H9 (cell line): ENCODE results near the gene PSMA2. TPM values are rescaled to one million over a fixed set of nuclear protein-coding genes. Genes with fewer than 3 reads are reported as not detected.

Experiments
- DNase-seq: peaks from one replicate; pipeline ENCODE4 v3.0.0-alpha.2; 2017
- H2AFZ ChIP-seq: one replicate; pipeline ENCODE4 v1.6.1; 2013; ENCODE audit warnings: mild to moderate bottlenecking, low read length, control low read depth, moderate library complexity
- H2AK5ac ChIP-seq: 2 replicates; pipeline ENCODE4 v1.6.1; 2013; ENCODE audit warnings: low read length, control low read depth, mixed read lengths; ENCODE audit not compliant: insufficient read length
- H2BK120ac ChIP-seq: one replicate; pipeline ENCODE4 v1.6.1; 2013; ENCODE audit warnings: low read depth, mild to moderate bottlenecking, low read length, control low read depth, inconsistent platforms; ENCODE audit not compliant: poor library complexity, severe bottlenecking
- H2BK12ac ChIP-seq: 2 replicates; pipeline ENCODE4 v1.6.1; 2013; ENCODE audit warnings: low read length, control low read depth, mixed read lengths, low read depth; ENCODE audit not compliant: insufficient read length
- H2BK15ac ChIP-seq: 2 replicates; pipeline ENCODE4 v1.6.1; 2013; ENCODE audit warnings: low read depth, low read length, control low read depth
- H2BK20ac ChIP-seq: one replicate; pipeline ENCODE4 v1.6.1; 2013; ENCODE audit warnings: low read depth, mild to moderate bottlenecking, low read length, control low read depth, inconsistent platforms; ENCODE audit not compliant: poor library complexity, severe bottlenecking
- H2BK5ac ChIP-seq: 2 replicates; pipeline ENCODE4 v1.6.1; 2013; ENCODE audit warnings: low read length, control low read depth, mixed read lengths; ENCODE audit not compliant: insufficient read length
- H3K14ac ChIP-seq: 2 replicates; pipeline ENCODE4 v1.6.1; 2013; ENCODE audit warnings: low read length, control low read depth; ENCODE audit not compliant: insufficient read depth
- H3K18ac ChIP-seq: 2 replicates; pipeline ENCODE4 v1.6.1; 2013; ENCODE audit warnings: low read depth, mild to moderate bottlenecking, mixed read lengths, low read length, control low read depth; ENCODE audit not compliant: insufficient read length
- H3K23ac ChIP-seq: 2 replicates; pipeline ENCODE4 v1.6.1; 2013; ENCODE audit warnings: low read length, control low read depth, mixed read lengths, low read depth; ENCODE audit not compliant: insufficient read length
- H3K23me2 ChIP-seq: 2 replicates; pipeline ENCODE4 v1.6.1; 2013; ENCODE audit warnings: low read depth, mild to moderate bottlenecking, mixed read lengths, low read length, control low read depth; ENCODE audit not compliant: insufficient read length, poor library complexity, severe bottlenecking
- H3K27ac ChIP-seq: 2 replicates; pipeline ENCODE4 v1.5.1; 2013; ENCODE audit warnings: low read length, control low read depth, mixed read lengths, low read depth; ENCODE audit not compliant: insufficient read length
- H3K27me3 ChIP-seq: 2 replicates; pipeline ENCODE4 v1.6.1; 2013; ENCODE audit warnings: low read length, control low read depth, inconsistent platforms; ENCODE audit not compliant: insufficient read depth
- H3K4ac ChIP-seq: 2 replicates; pipeline ENCODE4 v1.6.1; 2013; ENCODE audit warnings: low read depth, mild to moderate bottlenecking, control low read depth, inconsistent platforms, low read length, moderate library complexity
- H3K4me1 ChIP-seq: 2 replicates; pipeline ENCODE4 v1.6.1; 2013; ENCODE audit warnings: low read length, control low read depth, inconsistent platforms; ENCODE audit not compliant: insufficient read depth
- H3K4me2 ChIP-seq: 2 replicates; pipeline ENCODE4 v1.6.1; 2013; ENCODE audit warnings: low read length, control low read depth, mixed read lengths; ENCODE audit not compliant: insufficient read length, insufficient read depth
- H3K56ac ChIP-seq: 2 replicates; pipeline ENCODE4 v1.6.1; 2013; ENCODE audit warnings: low read depth, mild to moderate bottlenecking, mixed read lengths, low read length, control low read depth; ENCODE audit not compliant: insufficient read length
- H3K79me1 ChIP-seq: 2 replicates; pipeline ENCODE4 v1.6.1; 2013; ENCODE audit warnings: low read depth, mild to moderate bottlenecking, moderate library complexity, low read length, control low read depth, inconsistent platforms; ENCODE audit not compliant: insufficient read depth, poor library complexity, severe bottlenecking
- H3K79me2 ChIP-seq: 2 replicates; pipeline ENCODE4 v1.6.1; 2013; ENCODE audit warnings: low read length, control low read depth, inconsistent platforms; ENCODE audit not compliant: insufficient read depth
- H3K9ac ChIP-seq: 2 replicates; pipeline ENCODE4 v1.6.1; 2013; ENCODE audit warnings: low read length, control low read depth, mixed read lengths; ENCODE audit not compliant: insufficient read length; ENCODE audit errors: extremely low read depth
- H3K9me3 ChIP-seq: one replicate; pipeline ENCODE4 v1.6.1; 2013; ENCODE audit warnings: low read depth, low read length, inconsistent platforms; ENCODE audit not compliant: control insufficient read depth
- H3T11ph ChIP-seq: one replicate; pipeline ENCODE4 v1.6.1; 2013; ENCODE audit warnings: mild to moderate bottlenecking, low read length, control low read depth, inconsistent platforms
- H4K20me1 ChIP-seq: one replicate; pipeline ENCODE4 v1.6.1; 2013; ENCODE audit not compliant: control insufficient read depth, insufficient read length, insufficient read depth
- H4K5ac ChIP-seq: 2 replicates; pipeline ENCODE4 v1.6.1; 2013; ENCODE audit warnings: low read depth, mild to moderate bottlenecking, mixed read lengths, low read length, control low read depth; ENCODE audit not compliant: insufficient read length
- H4K8ac ChIP-seq: replicated peaks from 2 replicates; pipeline ENCODE4 v1.6.1; 2013; ENCODE audit warnings: low read length, control low read depth, mixed read lengths, low read depth; ENCODE audit not compliant: insufficient read length
- H4K91ac ChIP-seq: 2 replicates; pipeline ENCODE4 v1.6.1; 2013; ENCODE audit warnings: low read depth, mild to moderate bottlenecking, moderate library complexity, mixed read lengths, low read length, control low read depth; ENCODE audit not compliant: insufficient read length
- H3K27ac Mint-ChIP-seq, 3 experiments: 2 replicates in 2 of 3; 3 replicates in 1 of 3; pipeline ENCODE4 v1.8.0; 2020 to 2021; ENCODE audit warnings: mixed read lengths in 3 of 3, mild to moderate bottlenecking in 1 of 3, moderate library complexity in 1 of 3
- H3K27me3 Mint-ChIP-seq: 2 replicates; pipeline ENCODE4 v1.8.0; 2021; ENCODE audit warnings: low read depth, mild to moderate bottlenecking, moderate library complexity, mixed read lengths
- H3K36me3 Mint-ChIP-seq, 3 experiments: 2 replicates in 2 of 3; 3 replicates in 1 of 3; pipeline ENCODE4 v1.8.0; 2020 to 2021; ENCODE audit warnings: low read depth in 3 of 3, mixed read lengths in 3 of 3; ENCODE audit not compliant: insufficient read depth in 1 of 3
- H3K4me1 Mint-ChIP-seq, 2 experiments: 2 replicates each; pipeline ENCODE4 v1.8.0; 2020; ENCODE audit warnings: mixed read lengths in 2 of 2
- H3K4me3 Mint-ChIP-seq, 2 experiments: 2 replicates in 1 of 2; 3 replicates in 1 of 2; pipeline ENCODE4 v1.8.0; 2020 to 2021; ENCODE audit warnings: mild to moderate bottlenecking in 2 of 2, mixed read lengths in 2 of 2, moderate library complexity in 1 of 2
- H3K9me3 Mint-ChIP-seq, 2 experiments: 2 replicates in 1 of 2; 3 replicates in 1 of 2; pipeline ENCODE4 v1.8.0; 2020; ENCODE audit warnings: mild to moderate bottlenecking in 2 of 2, mixed read lengths in 2 of 2, moderate library complexity in 1 of 2
- WGBS: extraction: QIAGEN DNeasy Blood & Tissue Kit; methylation state at CpG from one replicate; pipeline ENCODE4 v1.1.7; 2013; ENCODE audit warnings: missing lambda C conversion rate, low lambda C conversion rate, mixed read lengths; ENCODE audit not compliant: insufficient read length; ENCODE audit errors: extremely low coverage; 5-methylcytosine and 5-hydroxymethylcytosine counted together
- total RNA-seq: library from RNA; stranded (reverse); gene quantifications from 2 replicates; pipeline ENCODE4 v1.2.1, GENCODE V29; 2021
- TF ChIP-seq, protein P1 (sequence below): fragments of 200-600 bp; sonication (generic); conservative IDR thresholded peaks from 3 replicates; pipeline ENCODE4 v1.8.0; 2021; ENCODE audit warnings: antibody characterized with exemption, mild to moderate bottlenecking

The PSMA2 gene
- total RNA-seq, 1 experiment from 2014 or later: 227 TPM

DNA sequence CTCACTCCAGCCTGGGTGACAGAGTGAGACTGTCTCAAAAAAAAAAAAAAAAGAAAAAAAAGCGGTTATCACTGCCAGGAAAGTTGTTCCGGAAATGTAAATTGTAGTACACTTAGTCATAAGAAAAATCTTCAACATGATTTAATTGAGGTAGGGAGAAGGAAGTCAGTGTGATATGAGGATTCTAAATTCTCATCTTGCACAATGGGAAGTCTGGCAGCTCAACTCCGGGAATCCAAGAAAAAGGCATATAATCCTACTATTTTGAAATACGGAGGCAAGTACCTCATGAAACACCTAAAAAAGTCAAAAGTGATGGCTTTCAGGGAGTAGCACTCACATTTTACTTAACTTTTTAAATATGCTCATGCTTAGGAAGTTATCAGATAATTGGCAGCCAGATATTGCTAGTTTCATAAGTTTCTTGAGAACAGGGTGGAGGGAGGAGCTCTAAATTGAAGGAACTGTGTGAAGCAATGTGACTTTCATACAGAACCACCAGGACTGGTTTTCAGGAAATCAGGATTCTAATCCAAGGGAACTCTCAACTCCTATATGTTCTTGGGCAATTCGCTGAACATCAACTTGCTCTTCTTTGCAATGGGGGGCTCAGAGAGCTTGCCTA, 17.4 kb downstream of the PSMA2 start:
- Histone ChIP-seq H2BK5ac (no peak overlapping the region), H3K9ac (no peak overlapping the region)

More for the DNA sequence above, 17.4 kb downstream of the PSMA2 start:
- H2BK120ac ChIP-seq: no peak overlapping the region
- no peak overlapping the region for H4K8ac ChIP-seq
- Mint-ChIP-seq H3K27me3 (no peaks in the 10 kb centered on the region), H3K9me3 (no peaks in the 10 kb centered on the region; a peak in 1 of 5 replicates), H3K4me3 (no peak overlapping the region), H3K36me3 (peaks cover 15 to 65% (median 54%) of the 10 kb centered on the region in 3 experiments; a peak in 6 of 7 replicates), H3K27ac (peak overlapping the region in 1 of 3 experiments; percentile 81; a peak in 2 of 7 replicates), H3K4me1 (peaks cover 36% of the 10 kb centered on the region in 2 experiments)
- H4K91ac ChIP-seq: no peak overlapping the region
- H3K4ac ChIP-seq: no peak overlapping the region
- H3K14ac ChIP-seq: no peak overlapping the region
- no peak overlapping the region for H3K18ac ChIP-seq
- H4K20me1 ChIP-seq: no peaks in the 10 kb centered on the region
- peaks cover 12% of the 10 kb centered on the region for H3K4me1 ChIP-seq
- H2AFZ ChIP-seq: no peak overlapping the region
- H2BK12ac ChIP-seq: no peak overlapping the region
- H3K9me3 ChIP-seq: no peaks in the 10 kb centered on the region
- no peaks in the 10 kb centered on the region for H3K79me1 ChIP-seq
- no peak overlapping the region for H4K5ac ChIP-seq
- no peak overlapping the region for H3K4me2 ChIP-seq
- H3K23ac ChIP-seq: no peak overlapping the region
- H2AK5ac ChIP-seq: no peak overlapping the region
- no peak for DNase-seq
- TF ChIP-seq, protein P1, sequence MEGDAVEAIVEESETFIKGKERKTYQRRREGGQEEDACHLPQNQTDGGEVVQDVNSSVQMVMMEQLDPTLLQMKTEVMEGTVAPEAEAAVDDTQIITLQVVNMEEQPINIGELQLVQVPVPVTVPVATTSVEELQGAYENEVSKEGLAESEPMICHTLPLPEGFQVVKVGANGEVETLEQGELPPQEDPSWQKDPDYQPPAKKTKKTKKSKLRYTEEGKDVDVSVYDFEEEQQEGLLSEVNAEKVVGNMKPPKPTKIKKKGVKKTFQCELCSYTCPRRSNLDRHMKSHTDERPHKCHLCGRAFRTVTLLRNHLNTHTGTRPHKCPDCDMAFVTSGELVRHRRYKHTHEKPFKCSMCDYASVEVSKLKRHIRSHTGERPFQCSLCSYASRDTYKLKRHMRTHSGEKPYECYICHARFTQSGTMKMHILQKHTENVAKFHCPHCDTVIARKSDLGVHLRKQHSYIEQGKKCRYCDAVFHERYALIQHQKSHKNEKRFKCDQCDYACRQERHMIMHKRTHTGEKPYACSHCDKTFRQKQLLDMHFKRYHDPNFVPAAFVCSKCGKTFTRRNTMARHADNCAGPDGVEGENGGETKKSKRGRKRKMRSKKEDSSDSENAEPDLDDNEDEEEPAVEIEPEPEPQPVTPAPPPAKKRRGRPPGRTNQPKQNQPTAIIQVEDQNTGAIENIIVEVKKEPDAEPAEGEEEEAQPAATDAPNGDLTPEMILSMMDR: no peak
- H2BK15ac ChIP-seq: no peak overlapping the region
- H3K27ac ChIP-seq: no peak overlapping the region
- no peak overlapping the region for H2BK20ac ChIP-seq
- H3K79me2 ChIP-seq: peaks cover 3% of the 10 kb centered on the region; the same call in 1 of the 2 replicates
- no peak overlapping the region for H3K56ac ChIP-seq
- H3K27me3 ChIP-seq: no peaks in the 10 kb centered on the region
- no CpG with 5 or more reads among the region's 5 CpGs for WGBS
- H3T11ph ChIP-seq: no peak overlapping the region
- peaks cover 9% of the 10 kb centered on the region for H3K23me2 ChIP-seq
